CD4-positive, alpha-beta T cell treated with Interleukin-12 subunit alpha and Interleukin-12 subunit beta, for 1 hour (primary cell): ENCODE results near the gene COA8.
A peak's percentile ranks its signal among the peaks of the same experiment; 100 is the strongest.

Source experiments
- DNase-seq: peaks from one replicate; pipeline ENCODE4 v3.0.0-alpha.2; 2020

The COA8 gene

DNA sequence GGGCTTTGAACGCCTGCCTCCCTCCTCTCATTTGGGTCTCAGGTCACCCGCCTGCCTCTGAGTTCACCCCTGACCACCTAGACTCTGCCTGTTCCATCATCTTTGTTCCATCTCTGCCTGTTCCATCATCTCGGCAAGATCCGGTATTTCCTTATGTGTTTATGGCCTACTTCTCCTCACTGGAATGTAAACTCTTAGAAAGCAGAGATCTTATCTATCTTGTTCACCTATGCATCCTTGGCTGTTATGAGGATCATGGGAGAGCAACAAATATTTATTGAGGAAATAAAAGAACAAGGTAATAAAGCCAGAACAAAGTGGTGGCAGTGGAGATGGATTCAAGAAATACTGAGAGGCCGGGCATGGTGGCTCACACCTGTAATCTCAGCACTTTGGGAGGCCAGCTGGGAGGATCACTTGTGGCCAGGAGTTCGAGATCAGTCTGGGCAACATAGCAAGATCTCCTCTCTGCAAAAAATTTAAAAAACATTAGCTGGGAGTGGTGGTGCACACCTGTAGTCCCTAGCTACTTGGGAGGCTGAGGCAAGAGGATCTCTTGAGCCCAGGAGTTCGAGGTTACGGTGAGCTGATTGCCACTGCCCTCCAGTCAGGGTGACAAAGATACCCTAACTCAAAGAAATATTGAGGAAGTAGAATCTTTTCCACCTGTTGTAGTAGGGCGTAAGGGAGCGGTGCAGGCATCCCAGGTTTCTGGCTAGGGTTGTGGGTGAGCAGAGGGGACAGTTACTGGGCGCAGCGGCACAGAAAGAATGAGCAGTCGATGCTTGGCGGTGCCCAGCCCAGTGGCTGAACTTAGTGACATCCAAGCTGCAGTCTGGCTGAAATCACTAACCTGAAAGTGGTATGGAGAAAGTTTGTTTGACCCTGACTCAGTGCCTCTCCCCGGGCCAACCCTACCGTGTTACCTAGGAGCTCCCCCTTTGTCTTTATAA lies 64.6 kb downstream of the COA8 start:
- DNase-seq: no peak

DNA sequence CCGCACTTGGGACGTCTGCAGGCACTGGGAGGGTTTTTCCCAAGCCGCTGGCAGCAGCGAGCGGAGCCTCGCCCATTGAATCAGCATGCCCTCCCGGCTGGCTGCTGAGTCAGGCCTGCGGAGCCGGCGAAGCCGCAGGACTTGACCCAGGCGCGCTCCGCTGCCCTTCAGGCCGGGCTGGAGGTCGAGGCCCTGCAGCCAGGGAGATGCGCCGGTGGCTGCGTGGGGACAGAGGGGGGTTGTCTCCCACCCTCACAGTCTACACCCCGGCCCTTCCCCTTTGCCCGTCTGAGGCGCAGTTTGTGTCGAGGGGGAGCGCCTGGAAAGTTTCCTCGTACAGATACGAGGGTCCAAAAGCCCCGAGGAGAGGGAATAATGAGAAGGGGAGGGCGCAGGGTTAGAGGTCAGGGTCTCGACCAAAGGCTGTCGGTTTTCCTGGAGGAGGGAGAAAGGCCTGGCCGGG lies 65.5 kb downstream of the COA8 start:
- DNase-seq: peak; percentile 30

DNA sequence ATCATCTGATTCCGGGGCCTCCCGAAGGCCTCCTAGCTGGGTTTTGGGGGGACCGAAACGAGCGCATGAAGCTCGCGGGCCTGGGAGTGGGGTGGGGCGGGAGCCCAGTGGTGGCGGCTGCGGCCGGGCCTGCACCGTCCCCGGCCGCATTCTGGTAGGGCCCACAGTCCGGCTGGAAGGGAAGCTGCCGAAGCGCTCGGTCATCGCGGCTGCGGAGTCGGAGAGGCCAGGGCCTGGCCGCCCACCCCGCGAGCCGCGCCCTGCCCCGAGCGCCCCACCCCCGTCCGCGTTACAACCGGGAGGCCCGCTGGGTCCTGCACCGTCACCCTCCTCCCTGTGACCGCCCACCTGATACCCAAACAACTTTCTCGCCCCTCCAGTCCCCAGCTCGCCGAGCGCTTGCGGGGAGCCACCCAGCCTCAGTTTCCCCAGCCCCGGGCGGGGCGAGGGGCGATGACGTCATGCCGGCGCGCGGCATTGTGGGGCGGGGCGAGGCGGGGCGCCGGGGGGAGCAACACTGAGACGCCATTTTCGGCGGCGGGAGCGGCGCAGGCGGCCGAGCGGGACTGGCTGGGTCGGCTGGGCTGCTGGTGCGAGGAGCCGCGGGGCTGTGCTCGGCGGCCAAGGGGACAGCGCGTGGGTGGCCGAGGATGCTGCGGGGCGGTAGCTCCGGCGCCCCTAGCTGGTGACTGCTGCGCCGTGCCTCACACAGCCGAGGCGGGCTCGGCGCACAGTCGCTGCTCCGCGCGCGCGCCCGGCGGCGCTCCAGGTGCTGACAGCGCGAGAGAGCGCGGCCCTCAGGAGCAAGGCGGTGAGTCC lies 66.1 kb downstream of the COA8 start, which contains the start of gene KLC1:
Gene KLC1, plus strand, starts transcription at position 528 of the 819 bp plus-strand sequence. CDS start 25,354 bp downstream, outside the sequence.
- peak; percentile 84 for DNase-seq

DNA sequence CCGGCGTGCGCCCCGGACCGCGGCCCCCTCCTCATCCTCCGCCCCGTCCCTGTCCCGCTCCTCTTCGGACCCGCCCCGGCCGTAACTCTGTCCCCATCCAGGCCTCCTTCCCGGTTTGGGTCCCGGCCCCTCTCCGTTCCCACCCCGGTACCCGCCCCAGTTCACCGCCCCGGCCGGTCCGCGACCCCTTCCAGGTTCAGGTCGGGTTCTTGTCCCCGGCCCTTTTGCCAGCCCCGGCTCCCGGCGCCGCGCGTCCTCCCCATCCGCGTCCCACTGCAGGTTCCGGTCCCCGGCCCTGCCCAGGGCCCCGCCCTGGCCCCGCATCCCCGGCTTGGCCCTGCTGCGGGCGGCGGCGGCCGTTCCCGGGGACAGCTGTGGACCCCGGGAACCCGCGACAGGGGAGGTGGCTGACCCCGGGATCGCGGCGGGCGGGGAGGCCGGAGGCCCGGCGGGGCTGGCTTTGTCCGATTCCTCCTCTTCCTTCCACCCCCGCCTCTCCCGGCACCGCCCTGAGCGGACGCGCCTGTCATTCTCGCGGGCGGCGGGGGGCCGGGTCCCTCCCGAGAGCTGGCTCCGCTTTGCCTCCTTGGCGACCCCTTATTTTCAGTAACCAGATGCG lies 66.9 kb downstream of the COA8 start:
- DNase-seq: peak; percentile 45

DNA sequence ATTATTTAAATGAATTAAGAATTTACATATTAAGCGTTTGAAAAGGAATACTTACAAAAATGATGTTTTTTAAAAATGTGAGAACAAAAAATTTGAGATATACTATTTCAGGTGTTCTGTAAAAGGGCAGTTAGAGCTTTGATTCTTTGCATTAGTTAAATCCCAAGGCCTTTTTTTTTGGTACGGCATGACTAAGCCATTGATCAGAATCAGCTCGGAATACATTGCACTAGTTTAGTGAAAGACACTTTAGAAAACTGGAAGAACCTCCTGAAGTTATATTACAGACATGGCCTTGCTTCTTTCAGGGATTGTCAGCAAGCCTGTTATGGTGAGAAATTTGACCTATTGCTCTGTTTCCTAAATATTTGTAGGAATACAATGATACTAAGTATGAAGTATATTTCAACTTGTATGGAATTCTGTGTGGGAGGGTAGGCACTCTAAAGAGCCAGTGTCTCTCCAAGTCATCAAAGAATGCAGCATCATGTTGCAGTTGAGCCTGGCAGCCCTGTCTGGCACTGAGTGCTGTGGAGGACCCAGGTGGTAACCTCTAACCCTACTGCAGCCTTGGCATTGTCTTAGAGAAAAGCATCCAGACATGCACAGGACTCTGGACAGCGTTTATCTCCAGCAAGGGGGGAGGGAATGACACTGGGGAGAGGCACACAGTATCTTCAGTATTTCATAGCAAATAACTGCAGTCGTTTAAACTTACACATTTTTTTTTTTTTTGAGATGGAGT lies 67.8 kb downstream of the COA8 start:
- no peak for DNase-seq

DNA sequence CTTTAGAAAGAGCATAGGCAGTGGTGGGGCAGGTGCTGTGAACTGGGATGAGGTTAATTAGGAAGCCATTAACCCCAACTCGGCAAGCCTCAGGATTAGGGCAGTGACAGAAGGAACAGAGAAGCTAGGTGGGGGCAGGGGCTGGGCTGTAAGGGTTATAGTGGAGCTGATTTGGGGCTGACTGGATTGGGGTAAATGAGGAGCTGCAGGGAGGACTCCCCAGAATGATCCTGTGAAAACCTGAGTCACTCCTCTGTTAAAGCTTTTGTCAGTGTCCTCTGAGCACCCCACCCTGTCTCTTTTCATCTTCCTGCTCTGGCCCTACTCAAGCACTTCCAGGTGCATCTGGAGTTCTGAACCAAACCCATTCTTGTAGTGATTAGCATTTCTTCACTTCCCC lies 70.6 kb downstream of the COA8 start:
- DNase-seq: no peak

DNA sequence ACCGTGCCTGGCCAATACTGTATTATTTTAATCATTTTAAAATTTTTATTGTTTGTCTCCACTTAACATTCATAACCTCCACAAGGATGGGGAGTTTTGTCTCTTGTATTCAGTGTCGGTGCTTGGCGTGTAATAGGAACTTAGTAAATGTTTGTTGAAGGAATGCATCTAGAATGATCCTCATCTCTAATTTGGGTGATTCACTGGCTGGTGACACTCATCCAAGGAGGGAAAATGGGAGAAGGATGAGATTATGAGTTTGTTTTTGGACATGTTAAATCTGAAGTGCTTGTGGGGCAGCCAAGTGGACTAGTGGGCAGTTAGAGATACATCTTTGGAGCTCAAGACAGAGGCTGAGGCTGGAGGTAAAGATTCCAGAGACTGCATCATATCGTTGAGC lies 71.4 kb downstream of the COA8 start:
- DNase-seq: no peak

DNA sequence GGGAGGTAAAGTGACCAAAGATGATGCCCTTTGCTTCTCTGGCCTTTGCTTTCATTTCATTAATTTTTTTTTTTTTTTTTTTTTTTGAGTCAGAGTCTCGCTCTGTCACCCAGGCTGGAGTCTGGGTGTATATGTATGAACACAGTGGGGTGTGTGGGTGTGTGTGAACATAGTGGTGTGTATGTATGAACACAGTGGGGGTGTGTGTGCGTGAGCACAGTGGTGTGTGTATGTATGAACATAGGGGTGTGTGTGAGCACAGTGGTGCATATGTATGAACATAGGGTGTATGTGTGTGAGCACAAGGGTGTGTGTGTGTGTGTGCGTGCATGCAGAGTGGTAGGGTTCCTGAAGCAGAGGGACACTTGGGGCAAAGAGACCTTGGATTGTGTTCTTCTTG lies 75.8 kb downstream of the COA8 start:
- DNase-seq: no peak
